ENCODE results near the gene SH3D19. TPM values are rescaled to one million over a fixed set of nuclear protein-coding genes. Genes with fewer than 3 reads are reported as not detected.
A peak's percentile ranks its signal among the peaks of the same experiment; 100 is the strongest.

The SH3D19 gene
- total and polyA plus RNA-seq, 9 donors: 23.5 to 41.7 (median 27.9) TPM

- Histone ChIP-seq H3K4me3 (ENCODE audit: low read length) (no peak overlapping the region), H3K27ac (ENCODE audit: low read length) (no peak overlapping the region), H3K36me3 (ENCODE audit: control insufficient read depth, insufficient read depth, low read length) (no peaks in the 10 kb centered on the region), H3K9me3 (replicated peaks; ENCODE audit: control insufficient read depth, low read depth, low read length) (no peaks in the 10 kb centered on the region), H3K27me3 (ENCODE audit: control insufficient read depth, insufficient read depth, low read length) (no peaks in the 10 kb centered on the region), H3K4me1 (ENCODE audit: control insufficient read depth, insufficient read depth, low read length) (no peaks in the 10 kb centered on the region)
- WGBS (ENCODE audit: insufficient coverage): 63% methylated on average over 4 of the region's 6 CpGs
- DNase-seq: no peak
These were observed 140.6 kb downstream of the SH3D19 start for GRCh38 chr4:151184523-151185458.

GRCh38 chr4:151182455-151182996, 142.9 kb downstream of the SH3D19 start:
- no peak for DNase-seq
- Histone ChIP-seq H3K4me3 (ENCODE audit: low read length) (no peak overlapping the region), H3K27ac (ENCODE audit: low read length) (no peak overlapping the region), H3K4me1 (ENCODE audit: control insufficient read depth, insufficient read depth, low read length) (no peaks in the 10 kb centered on the region), H3K36me3 (ENCODE audit: control insufficient read depth, insufficient read depth, low read length) (no peaks in the 10 kb centered on the region), H3K27me3 (ENCODE audit: control insufficient read depth, insufficient read depth, low read length) (no peaks in the 10 kb centered on the region), H3K9me3 (replicated peaks; ENCODE audit: control insufficient read depth, low read depth, low read length) (no peaks in the 10 kb centered on the region)
- WGBS (ENCODE audit: insufficient coverage): 88% methylated on average over 3 of the region's 5 CpGs

DNA sequence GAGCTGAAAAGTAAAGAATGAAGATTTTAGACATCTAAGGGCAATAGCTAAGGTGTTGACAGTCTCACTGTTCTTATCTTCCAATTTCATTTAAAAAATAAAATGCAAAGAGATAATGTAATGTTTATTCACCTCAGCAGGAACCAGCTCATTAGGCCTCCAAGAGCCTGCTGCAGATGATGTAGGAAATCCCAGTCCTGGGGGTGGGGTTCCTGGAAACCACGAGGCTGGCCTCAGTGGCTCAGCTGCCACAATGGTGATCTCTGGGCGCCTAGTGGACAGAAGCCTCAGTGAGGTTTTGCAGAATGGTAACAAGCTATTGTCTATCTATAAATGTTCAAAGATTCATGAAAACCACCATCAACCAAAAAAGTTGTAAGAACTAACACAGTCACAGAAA, 148.7 kb downstream of the SH3D19 start:
- Histone ChIP-seq H3K27ac (ENCODE audit: low read length) (no peak overlapping the region), H3K4me3 (ENCODE audit: low read length) (no peak overlapping the region), H3K27me3 (ENCODE audit: control insufficient read depth, insufficient read depth, low read length) (no peaks in the 10 kb centered on the region), H3K36me3 (ENCODE audit: control insufficient read depth, insufficient read depth, low read length) (peaks cover 9% of the 10 kb centered on the region), H3K9me3 (replicated peaks; ENCODE audit: control insufficient read depth, low read depth, low read length) (no peaks in the 10 kb centered on the region), H3K4me1 (ENCODE audit: control insufficient read depth, insufficient read depth, low read length) (peaks cover 9% of the 10 kb centered on the region)
- no CpG with 5 or more reads among the region's 2 CpGs for WGBS (ENCODE audit: insufficient coverage)
- DNase-seq: no peak

- 89% methylated on average over 4 of the region's 8 CpGs for WGBS (ENCODE audit: insufficient coverage)
These were observed 149.4 kb downstream of the SH3D19 start for GRCh38 chr4:151175754-151176631.

DNA sequence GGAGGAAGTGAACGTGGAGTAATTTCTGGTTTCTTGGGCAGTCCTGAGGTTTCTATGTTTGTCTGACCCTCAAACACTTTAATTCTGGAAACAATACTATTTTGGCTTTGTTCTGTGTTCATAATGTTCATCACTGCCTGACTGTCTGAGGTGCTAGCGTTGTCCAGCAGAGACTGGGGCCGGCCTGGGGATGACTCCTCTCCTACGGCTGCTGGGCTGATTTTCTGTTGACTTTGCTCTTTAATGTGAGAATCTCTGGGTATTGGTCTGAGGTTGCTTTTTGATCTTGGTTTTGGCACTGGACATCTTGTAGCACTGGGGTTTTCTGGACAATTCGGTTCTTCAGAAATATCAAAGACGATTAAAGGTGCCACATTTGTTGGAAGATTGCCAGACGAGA, 150.2 kb downstream of the SH3D19 start:
- WGBS (ENCODE audit: insufficient coverage): 44% methylated on average over 3 of the region's 7 CpGs
- DNase-seq: no peak
- Histone ChIP-seq H3K27ac (ENCODE audit: low read length) (no peak overlapping the region), H3K4me3 (ENCODE audit: low read length) (no peak overlapping the region), H3K4me1 (ENCODE audit: control insufficient read depth, insufficient read depth, low read length) (peaks cover 9% of the 10 kb centered on the region), H3K9me3 (replicated peaks; ENCODE audit: control insufficient read depth, low read depth, low read length) (no peaks in the 10 kb centered on the region), H3K36me3 (ENCODE audit: control insufficient read depth, insufficient read depth, low read length) (peaks cover 9% of the 10 kb centered on the region), H3K27me3 (ENCODE audit: control insufficient read depth, insufficient read depth, low read length) (no peaks in the 10 kb centered on the region)

More at GRCh38 chr4:151175754-151176631, 149.4 kb downstream of the SH3D19 start:
- Histone ChIP-seq H3K4me3 (ENCODE audit: low read length) (no peak overlapping the region), H3K36me3 (ENCODE audit: control insufficient read depth, insufficient read depth, low read length) (peaks cover 9% of the 10 kb centered on the region), H3K4me1 (ENCODE audit: control insufficient read depth, insufficient read depth, low read length) (peaks cover 9% of the 10 kb centered on the region), H3K9me3 (replicated peaks; ENCODE audit: control insufficient read depth, low read depth, low read length) (no peaks in the 10 kb centered on the region), H3K27me3 (ENCODE audit: control insufficient read depth, insufficient read depth, low read length) (no peaks in the 10 kb centered on the region), H3K27ac (ENCODE audit: low read length) (no peak overlapping the region)
- no peak for DNase-seq

- Histone ChIP-seq H3K4me1 (ENCODE audit: control insufficient read depth, insufficient read depth, low read length) (peaks cover 9% of the 10 kb centered on the region), H3K27me3 (ENCODE audit: control insufficient read depth, insufficient read depth, low read length) (no peaks in the 10 kb centered on the region), H3K36me3 (ENCODE audit: control insufficient read depth, insufficient read depth, low read length) (peaks cover 9% of the 10 kb centered on the region), H3K27ac (ENCODE audit: low read length) (no peak overlapping the region), H3K9me3 (replicated peaks; ENCODE audit: control insufficient read depth, low read depth, low read length) (no peaks in the 10 kb centered on the region), H3K4me3 (ENCODE audit: low read length) (no peak overlapping the region)
- DNase-seq: no peak
- WGBS (ENCODE audit: insufficient coverage): no CpG with 5 or more reads among the region's 7 CpGs
These were observed 150.6 kb downstream of the SH3D19 start for GRCh38 chr4:151174784-151175183.

DNA sequence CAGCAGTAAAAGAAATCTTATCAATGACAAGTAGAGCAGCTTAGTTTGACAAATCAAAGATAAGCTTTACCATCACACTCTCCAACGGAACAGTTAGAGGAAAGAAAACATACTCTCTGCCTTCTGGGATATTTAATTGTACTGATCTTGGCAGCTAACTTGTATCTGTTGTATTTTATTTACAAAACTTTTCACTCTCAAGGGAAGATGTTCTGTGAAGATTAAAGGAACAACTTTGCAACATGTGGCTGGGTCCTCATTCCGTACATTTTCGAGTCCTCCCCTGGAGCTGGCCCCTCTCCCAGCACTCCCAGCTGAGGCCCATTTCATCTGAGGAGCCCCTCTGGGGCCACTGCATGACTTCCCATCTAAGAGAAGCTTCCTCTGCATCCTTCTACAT, 151.5 kb downstream of the SH3D19 start:
- H3K36me3 ChIP-seq (ENCODE audit: control insufficient read depth, insufficient read depth, low read length): peaks cover 9% of the 10 kb centered on the region
- H3K4me1 ChIP-seq (ENCODE audit: control insufficient read depth, insufficient read depth, low read length): peaks cover 10% of the 10 kb centered on the region
- no peaks in the 10 kb centered on the region for H3K27me3 ChIP-seq (ENCODE audit: control insufficient read depth, insufficient read depth, low read length)
- H3K27ac ChIP-seq (ENCODE audit: low read length): no peak overlapping the region
- DNase-seq: peak; percentile 89
- H3K4me3 ChIP-seq (ENCODE audit: low read length): no peak overlapping the region
- no peaks in the 10 kb centered on the region for H3K9me3 ChIP-seq (replicated peaks; ENCODE audit: control insufficient read depth, low read depth, low read length)
- WGBS (ENCODE audit: insufficient coverage): 37% methylated on average over 2 of the region's 3 CpGs

GRCh38 chr4:151169900-151170299, 155.5 kb downstream of the SH3D19 start:
- Histone ChIP-seq H3K36me3 (ENCODE audit: control insufficient read depth, insufficient read depth, low read length) (peaks cover 10% of the 10 kb centered on the region), H3K4me3 (ENCODE audit: low read length) (no peak overlapping the region), H3K27ac (ENCODE audit: low read length) (no peak overlapping the region), H3K27me3 (ENCODE audit: control insufficient read depth, insufficient read depth, low read length) (no peaks in the 10 kb centered on the region), H3K9me3 (replicated peaks; ENCODE audit: control insufficient read depth, low read depth, low read length) (no peaks in the 10 kb centered on the region), H3K4me1 (ENCODE audit: control insufficient read depth, insufficient read depth, low read length) (peaks cover 14% of the 10 kb centered on the region)
- no peak for DNase-seq
- WGBS (ENCODE audit: insufficient coverage): 40% methylated on average over 1 of the region's 3 CpGs

- H3K27ac ChIP-seq (ENCODE audit: low read length): no peak overlapping the region
- peaks cover 4% of the 10 kb centered on the region for H3K36me3 ChIP-seq (ENCODE audit: control insufficient read depth, insufficient read depth, low read length)
- H3K27me3 ChIP-seq (ENCODE audit: control insufficient read depth, insufficient read depth, low read length): no peaks in the 10 kb centered on the region
- no peak overlapping the region for H3K4me3 ChIP-seq (ENCODE audit: low read length)
- peaks cover 9% of the 10 kb centered on the region for H3K4me1 ChIP-seq (ENCODE audit: control insufficient read depth, insufficient read depth, low read length)
- 0% methylated on average over 1 of the region's 7 CpGs for WGBS (ENCODE audit: insufficient coverage)
- DNase-seq: peak; percentile 98
- H3K9me3 ChIP-seq (replicated peaks; ENCODE audit: control insufficient read depth, low read depth, low read length): no peaks in the 10 kb centered on the region
These were observed 156.2 kb downstream of the SH3D19 start for GRCh38 chr4:151169223-151169622.

GRCh38 chr4:151167561-151167960, 157.8 kb downstream of the SH3D19 start:
- DNase-seq: no peak
- no peaks in the 10 kb centered on the region for H3K9me3 ChIP-seq (replicated peaks; ENCODE audit: control insufficient read depth, low read depth, low read length)
- H3K4me3 ChIP-seq (ENCODE audit: low read length): no peak overlapping the region
- 95% methylated on average over 14 of the region's 24 CpGs for WGBS (ENCODE audit: insufficient coverage)
- no peak overlapping the region for H3K27ac ChIP-seq (ENCODE audit: low read length)
- peaks cover 6% of the 10 kb centered on the region for H3K36me3 ChIP-seq (ENCODE audit: control insufficient read depth, insufficient read depth, low read length)
- peaks cover 6% of the 10 kb centered on the region for H3K4me1 ChIP-seq (ENCODE audit: control insufficient read depth, insufficient read depth, low read length)
- no peaks in the 10 kb centered on the region for H3K27me3 ChIP-seq (ENCODE audit: control insufficient read depth, insufficient read depth, low read length)
